ENCODE data around the gene USP34.
"Not testable (repeated sequence)": the region's sequence is repeated elsewhere in the genome, so short reads cannot be mapped to it uniquely, and the experiment has no call there.

Gene USP34

DNA sequence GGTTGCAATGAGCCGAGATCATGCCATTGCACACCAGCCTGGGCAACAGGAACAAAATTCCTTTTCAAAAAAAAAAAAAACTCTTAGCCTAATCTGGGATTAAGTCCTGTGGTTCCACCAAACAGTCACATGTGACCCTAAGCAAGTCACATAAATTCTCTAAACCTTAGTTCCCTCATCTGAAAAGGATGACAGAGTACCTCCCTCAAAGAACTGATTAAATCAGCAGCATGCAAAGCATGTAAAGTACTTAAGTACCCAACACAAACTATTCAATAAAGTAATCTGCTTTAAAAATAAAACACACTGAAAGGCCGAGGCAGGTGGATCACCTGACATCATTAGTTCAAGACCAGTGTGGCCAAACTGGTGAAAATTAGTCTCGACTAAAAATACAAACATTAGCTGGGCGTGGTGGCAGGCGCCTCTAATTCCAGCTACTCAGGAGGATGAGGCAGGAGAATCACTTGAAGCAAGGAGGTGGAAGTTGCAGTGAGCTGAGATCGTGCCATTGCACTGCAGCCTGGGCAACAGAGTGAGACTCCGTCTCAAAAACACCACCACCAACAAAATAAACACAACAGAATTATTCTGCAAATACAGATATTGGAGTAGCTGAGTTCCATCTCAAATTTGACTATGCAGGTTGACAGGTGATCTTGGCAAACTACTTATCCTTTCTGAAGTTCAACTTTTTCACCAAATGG is 7.0 kb downstream of the USP34 start:
- no peak for DNase-seq (ENCODE audit: low read depth)

DNA sequence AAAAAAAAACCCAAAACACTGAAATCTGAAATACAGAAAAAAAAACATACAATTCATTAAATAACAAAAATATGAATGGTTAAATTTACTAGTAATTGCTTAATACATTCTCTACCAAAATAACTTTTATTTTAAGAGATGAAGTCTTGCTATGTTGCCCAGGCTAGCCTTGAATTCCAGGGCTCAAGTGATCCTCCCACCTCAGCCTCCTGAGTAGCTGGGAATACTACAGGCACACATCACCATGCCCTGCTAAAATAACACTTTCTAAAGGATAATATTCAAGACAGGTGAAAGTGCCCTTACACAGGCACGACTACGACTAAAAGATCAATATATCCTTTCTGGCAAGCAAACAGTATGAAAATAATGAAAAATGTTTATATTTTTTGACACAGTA is 9.5 kb downstream of the USP34 start:
- DNase-seq (ENCODE audit: low read depth) = no peak

DNA sequence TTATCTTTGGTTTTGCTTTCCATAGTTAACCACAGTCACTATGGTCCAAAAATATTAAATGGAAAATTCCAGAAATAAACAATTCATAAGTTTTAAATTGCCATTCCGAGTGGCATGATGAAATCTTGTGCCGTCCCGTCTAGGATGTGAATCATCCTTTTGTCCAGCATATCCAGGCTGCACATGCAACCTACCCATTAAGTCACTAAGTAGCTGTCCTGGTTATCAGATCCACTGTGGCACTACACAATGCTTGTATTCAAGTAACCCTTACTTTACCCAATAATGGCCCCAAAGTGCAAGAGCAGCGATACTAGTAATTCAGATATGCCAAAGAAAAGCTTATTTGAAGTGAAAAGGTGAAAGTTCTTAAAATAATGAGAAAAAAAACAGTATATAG is 10.7 kb downstream of the USP34 start:
- DNase-seq (ENCODE audit: low read depth) = no peak

DNA sequence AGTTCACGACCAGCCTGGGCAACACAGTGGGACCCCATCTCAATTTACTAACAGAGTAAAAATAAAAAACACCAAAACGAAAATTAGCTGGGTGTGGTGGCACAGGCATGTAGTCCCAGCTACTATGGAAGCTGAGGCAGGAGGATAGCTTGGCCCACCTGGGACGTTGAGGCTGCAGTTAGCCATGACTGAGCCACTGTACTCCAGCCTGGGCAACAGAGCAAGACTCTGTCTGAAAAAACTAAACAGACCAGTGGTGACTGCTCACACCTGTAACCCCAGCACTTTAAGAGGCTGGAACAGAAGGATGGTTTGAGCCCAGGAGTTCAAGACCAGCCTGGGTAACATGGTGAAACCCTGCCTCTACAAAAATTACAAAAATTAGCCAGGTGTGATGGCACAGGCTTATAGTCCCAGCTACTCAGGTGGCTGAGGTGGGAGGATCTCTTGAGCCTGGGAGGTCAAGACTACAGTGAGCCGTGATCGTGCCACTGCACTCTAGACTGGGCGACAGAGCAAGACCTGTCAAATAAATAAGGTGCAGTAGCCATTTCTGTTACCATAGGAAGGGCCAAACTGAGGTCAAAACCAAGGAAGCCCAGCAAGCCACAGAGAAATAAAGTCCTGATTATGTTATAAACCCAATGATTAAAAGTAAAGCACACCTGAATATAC is 14.0 kb downstream of the USP34 start:
- DNase-seq (ENCODE audit: low read depth) = no peak

DNA sequence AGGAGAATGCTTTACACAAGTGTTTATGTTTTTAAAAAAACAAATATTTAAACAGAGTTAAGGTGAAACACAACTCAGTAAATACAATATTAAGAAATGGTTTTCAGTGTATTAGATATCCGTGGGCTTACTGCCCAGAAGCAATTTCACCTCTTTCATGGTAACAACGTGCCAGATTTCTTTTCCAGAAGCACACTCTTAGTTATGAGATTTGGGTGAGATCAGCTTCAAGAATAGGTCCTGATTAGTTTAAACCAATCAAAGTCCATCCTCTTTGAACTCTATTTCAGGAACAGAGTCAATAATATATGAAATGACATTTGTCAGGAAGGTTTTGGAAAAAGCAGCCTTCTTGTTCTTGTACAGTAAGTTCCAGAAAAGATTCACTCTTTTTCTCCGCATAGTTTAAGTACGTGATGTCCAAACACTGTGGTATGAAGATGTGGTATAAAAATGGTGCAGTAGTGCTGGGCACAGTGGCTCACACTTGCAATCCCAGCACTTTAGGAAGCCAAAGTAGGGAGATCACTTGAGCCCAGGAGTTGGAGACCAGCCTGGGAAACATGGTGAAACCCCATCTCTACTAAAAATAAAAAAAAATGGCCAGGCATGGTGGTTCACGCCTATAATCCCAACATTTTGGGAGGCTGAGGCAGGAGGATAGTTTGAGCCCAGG is 14.7 kb downstream of the USP34 start:
- no peak for DNase-seq (ENCODE audit: low read depth)

DNA sequence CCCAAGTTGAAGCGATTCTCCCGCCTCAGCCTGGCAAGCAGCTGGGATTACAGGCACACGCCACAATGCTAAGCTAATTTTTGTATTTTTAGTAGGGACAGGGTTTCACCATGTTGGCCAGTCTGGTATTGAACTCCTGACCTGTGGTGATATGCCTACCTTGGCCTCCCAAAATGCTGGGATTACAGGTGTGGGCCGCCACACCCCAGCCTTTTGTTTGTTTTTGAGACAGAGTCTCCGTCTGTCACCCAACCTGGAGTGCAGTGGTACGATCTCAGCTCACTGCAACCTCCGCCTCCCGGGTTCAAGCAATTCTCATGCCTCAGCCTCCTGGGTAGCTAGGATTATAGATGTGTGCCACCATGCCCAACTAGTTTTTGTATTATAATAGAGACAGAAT is 15.9 kb downstream of the USP34 start:
- DNase-seq (ENCODE audit: low read depth) = not testable (repeated sequence)

DNA sequence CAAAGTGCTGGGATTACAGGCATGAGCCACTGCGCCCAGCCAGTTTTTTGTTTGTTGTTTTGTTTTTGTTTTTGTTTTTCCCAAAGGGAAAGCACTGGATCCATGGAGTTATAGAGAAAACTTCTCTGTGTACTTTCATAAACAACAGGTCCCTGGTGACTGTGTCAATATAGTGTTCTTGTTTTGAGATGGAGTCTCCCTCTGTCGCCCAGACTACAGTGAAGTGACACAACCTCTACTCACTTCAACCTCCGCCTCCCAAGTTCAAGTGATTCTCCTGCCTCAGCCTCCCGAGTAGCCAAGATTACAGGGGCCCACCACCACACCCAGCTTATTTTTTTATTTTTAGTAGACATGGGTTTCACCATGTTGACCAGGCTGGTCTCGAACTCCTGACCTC is 16.5 kb downstream of the USP34 start:
- DNase-seq (ENCODE audit: low read depth) = no peak

DNA sequence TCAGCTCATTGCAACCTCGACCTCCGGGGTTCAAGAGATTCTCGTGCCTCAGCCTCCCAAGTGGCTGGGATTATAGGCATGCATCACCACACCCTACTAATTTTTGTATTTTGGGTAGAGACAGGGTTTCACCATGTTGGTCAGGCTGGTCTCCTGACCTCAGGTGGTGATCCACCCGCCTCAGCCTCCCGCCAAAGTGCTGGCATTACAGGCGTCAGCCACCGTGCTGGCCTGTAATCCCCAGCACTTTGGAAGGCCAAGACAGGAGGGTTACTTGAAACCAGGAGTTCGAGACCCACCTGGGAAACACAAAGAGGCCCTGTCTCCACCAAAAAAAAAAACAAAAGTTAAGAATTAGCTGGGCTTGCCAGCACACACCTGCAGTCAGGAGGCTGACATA is 18.5 kb downstream of the USP34 start:
- DNase-seq (ENCODE audit: low read depth) = no peak

DNA sequence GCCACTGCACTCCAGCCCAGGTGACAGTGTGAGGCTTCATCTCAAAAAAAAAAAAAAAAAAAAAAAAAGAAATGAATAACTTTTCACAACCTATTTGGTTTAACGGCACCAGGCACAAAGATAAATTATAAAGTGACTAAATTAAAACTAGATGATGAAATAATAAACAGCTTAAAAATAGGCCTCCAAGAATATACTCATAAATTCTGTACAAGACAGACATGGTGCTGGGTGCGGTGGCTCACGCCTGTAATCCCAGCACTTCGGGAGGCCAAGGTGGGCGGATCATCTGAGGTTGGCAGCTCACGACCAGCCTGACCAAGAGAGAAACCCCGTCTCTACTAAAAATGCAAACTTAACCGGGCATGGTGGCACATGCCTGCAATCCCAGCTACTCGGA is 19.7 kb downstream of the USP34 start:
- no peak for DNase-seq (ENCODE audit: low read depth)

DNA sequence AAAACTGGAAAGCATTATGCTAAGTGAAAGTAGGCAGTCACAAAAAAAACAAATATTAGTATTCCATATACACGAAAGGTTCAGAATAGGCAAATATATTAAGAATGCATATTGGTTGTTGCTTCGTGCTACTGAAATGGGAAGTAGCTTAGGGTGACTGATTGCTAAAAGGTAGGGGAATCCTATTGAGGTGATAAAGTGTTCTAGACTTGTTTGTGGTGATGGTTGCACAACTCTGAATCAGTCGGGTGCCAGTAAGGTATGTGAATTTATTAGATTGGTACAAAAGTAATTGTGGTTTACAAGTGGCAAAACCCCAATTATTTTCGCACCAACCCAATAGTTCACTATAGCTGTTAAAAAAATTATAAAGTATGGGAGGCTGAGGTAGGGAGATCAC is 20.7 kb downstream of the USP34 start:
- no peak for DNase-seq (ENCODE audit: low read depth)

DNA sequence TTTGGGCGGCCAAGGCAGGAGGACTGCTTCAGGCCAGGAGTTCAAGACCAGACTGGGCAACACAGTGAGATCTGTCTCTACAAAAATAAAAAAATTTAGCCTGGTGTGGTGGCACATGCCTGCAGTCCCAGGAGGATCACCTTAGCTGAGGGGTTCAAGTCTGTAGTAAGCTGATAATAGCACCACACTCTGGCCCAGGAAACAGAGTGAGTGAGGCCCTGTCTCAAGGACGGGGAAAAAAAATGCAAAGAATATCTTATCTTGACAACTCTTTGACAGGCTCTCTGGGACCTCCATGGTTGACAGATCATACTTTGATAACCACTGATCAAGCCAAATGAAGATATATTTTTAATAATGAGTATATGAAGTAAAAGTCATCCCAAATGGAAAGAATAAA is 22.7 kb downstream of the USP34 start:
- DNase-seq (ENCODE audit: low read depth) = no peak

DNA sequence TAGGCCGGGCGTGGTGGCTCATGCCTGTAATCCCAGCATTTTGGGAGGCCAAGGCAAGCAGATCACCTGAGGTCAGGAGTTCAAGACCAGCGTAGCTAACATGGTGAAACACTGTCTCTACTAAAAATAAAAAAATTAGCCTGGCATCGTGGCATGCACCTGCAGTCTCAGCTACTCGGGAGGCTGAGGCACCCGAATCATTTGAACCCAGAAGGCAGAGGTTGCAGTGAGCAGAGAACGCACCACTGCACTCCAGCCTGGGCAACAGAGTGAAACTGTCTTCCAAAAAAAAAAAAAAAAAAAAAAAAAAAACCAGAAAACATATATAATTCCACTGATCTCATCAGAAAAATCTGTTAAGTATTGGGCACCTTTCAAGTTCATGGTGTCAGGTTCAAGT is 23.9 kb downstream of the USP34 start:
- not testable (repeated sequence) for DNase-seq (ENCODE audit: low read depth)

DNA sequence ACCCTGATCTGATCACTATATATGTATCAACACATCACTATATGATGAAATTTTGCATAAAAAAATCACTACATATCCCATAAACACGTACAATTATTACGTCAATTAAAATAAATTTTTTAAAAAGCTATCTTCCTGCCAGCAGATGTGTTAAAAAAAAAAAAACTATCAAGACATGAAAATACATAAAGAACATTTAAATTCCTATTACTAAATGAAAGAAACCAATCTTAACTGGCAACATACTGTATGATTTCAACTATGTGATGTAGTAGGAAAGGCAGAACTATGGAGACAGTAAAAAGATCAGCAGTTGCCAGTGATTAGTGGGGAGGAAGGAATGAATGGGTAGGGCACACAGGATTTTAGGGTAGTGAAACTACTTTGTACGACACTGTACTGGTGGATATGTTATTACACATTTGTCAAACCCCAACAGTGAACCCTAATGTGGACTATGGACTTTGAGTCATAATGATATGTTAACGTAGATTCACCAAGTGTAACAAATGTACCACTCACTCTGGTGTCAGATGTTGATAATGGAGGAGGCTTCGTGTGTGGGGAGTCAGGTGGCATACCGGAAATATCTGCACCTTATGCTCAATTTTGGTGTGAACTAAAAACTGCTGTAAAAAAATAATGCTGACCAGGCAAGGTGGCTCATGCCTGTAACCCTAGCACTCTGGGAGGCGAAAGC is 27.4 kb downstream of the USP34 start:
- no peak for DNase-seq (ENCODE audit: low read depth)

DNA sequence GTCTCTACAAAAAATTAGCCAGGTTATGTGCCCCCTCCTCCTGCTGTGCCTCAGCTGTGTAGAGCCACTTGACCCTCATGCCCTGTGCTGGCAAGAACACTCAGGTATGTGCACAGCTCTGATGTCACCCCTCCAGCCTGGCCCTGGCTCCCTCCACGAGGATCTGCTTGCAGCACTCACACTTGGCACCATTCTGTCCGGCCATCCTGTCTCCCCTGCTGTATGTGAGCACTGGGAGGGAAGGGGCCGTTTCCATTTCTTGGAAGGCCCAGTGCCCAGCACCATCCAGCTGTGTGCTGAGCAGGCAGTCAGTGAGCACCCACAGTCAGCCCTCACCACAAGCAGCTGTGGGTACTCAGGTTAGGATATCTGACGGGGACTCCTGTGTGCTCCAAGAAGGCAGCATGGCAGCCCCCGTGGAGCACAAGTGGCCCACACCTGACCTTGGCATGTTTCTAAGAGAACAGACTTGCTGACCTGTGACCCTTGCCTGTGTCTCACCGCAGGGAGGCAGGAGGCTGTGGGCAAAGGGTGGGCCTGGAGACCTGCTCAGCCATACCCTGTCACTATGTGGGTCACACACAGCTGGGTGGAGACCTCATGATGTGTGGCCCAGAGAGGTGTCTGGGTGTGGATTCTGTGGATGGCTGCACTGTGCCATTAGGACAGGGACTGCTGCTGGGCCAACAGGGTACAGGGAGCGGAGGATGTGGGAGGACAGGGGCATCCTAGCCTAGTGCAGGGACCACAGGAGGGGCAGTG is 31.5 kb downstream of the USP34 start:
- DNase-seq (ENCODE audit: low read depth) = no peak

DNA sequence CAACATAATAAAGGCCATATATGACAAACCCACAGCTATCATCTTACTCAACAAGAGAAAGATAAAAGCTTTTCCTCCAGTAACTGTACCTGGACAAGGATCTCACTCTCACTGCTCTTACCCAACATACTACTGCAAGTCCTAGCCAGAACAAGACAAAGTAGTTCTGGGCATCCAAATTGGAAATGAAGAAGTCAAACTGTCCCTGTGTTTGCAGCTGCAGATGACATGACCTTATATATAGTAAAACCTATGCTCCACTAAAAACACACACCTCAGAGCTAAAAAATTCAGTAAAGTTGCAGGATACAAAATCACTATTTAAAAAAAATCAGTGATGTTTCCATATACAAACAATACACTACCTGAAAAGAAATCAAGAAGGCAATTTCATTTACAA is 32.2 kb downstream of the USP34 start:
- DNase-seq (ENCODE audit: low read depth) = no peak

DNA sequence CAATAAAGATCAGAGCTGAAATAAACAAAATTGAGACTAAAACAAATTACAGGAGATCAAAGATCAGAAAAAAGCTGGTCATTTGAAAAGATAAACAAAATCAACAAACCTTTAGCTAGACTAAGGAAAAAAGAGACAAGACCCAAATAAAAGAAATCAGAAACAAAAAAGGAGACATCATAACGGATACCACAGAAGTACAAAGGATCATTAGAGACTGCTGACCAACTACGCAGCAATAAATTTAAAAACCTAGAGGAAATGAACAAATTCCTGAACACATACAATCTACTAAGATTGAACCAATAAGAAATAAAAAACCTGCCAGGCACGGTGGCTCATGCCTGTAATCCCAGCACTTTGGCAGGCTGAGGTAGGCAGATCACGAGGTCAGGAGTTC is 33.7 kb downstream of the USP34 start:
- no peak for DNase-seq (ENCODE audit: low read depth)

DNA sequence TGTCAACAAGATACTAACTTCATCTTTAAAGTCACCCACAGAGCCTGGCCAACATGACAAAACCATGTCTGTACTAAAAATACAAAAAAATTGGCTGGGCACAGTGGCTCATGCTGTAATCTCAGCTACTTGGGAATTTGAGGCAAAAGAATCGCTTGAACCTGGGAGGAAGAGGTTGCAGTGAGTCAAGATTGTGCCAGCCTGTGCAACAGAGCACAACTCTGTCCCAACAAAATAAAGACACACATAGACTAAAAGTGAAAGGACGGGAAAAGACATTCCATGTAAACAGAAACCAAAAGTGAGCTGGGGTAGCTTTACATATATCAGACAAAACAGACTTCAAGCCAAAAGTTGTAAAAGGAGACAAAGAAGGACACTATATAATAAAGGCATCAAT is 34.8 kb downstream of the USP34 start:
- no peak for DNase-seq (ENCODE audit: low read depth)

DNA sequence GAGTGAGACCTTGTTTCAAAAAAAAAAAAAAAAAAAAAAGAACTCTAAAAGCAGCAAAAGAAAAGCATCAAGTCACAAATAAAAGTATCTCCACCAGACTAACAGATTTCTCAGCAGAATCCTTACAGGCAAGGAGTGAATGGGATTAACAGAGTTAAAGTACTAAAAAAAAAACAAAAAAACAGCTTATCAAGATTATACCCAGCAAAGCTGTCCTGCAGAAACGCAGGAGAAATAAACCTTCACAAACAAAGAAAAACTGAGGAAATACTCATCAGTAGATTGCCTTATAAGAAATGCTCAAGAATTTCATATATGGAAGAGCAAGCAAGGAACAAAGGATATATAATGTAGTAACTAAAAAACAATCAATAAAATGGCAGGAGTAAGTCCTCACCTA is 35.6 kb downstream of the USP34 start:
- DNase-seq (ENCODE audit: low read depth) = no peak

DNA sequence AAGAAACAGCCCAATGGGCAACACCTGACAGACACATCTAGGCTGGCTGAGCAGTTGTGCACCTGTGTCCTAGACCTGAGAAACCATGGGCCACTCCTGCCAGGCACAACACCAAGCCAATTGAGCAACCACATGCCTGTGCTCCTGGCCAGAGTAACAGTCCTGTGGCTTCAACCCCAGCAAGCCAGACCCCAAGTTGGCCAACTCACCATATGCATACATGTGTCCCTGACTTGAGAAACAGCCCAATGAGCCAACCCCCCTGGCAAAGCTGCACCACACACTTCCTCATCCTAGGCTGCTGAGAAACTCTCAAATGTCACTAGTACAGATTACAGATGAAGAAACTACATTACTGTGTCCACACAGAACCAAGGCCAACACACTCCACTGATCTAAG is 36.6 kb downstream of the USP34 start:
- DNase-seq (ENCODE audit: low read depth) = no peak

DNA sequence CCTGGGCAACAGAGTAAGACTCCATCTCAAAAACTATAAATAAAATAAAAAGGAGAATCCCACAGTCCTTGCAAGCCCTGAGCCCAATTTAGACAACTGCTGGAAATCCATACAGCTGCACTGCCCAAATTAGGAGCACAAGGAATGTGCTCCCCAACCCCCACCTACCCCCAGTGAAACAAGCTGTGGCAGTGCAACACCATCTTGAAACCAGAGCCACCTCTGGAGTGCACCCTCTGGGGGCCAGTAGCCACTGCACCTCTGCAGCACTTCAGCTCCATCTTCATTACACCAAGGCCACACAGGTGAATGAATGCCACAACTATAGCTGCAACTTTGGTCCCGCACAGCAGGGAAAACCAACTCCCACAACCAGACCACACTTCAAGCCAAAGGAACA is 37.3 kb downstream of the USP34 start:
- no peak for DNase-seq (ENCODE audit: low read depth)

DNA sequence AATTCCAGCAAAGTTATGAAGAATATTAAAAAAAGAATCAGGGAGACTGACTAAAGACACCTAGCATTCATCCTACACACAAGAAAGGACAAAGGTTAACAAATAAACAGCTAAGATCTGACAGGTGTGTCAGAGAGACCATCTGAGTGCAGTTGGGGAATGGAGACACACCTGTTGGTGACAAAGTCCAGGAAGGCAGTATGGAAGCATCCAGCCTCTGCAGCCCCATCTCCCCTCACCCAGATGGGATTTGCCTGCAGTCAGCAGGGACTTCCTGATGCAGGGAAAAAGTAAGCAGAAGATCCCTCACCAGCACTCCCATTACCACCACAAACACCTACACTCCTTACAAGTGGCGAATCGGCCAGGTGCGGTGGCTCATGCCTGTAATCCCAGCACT is 37.9 kb downstream of the USP34 start:
- no peak for DNase-seq (ENCODE audit: low read depth)

DNA sequence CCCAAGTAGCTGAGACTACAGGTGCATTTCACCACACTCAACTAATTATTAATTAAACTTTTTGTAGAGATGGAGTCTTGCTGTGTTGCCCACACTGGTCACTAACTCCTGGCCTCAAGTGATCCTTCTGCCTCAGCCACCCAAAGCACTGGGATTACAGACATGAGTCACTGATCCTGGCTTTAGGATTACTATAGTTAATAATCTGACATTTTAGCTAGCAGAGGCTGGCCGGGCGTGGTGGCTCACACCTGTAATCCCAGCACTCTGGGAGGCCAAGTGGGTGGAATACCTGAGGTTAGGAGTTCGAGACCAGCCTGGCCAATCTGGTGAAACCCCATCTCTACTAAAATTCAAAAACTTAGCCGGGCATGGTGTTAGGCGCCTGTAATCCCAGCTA is 39.5 kb downstream of the USP34 start:
- DNase-seq (ENCODE audit: low read depth) = no peak
